ENCODE measurements around the gene SMIM10. TPM values are rescaled to one million over a fixed set of nuclear protein-coding genes. Genes with fewer than 3 reads are reported as not detected.
"Not testable (repeated sequence)": the region's sequence is repeated elsewhere in the genome, so short reads cannot be mapped to it uniquely, and the experiment has no call there.

SMIM10 gene
- polyA plus RNA-seq (ENCODE audit: insufficient read length in 3 of 3): 10 to 100 TPM in 2 of 3 donors, 1 to 10 TPM in 1; 8.5 to 13.0 (median 10.3) TPM
- long read RNA-seq, donor 1, transcript SMIM10-201 (1 exons, 1,536 nt): major isoform, 18 of 18 reads
- long read RNA-seq, donor 1, partial matches to known transcripts: 0 of 18 reads
- long read RNA-seq, donor 1, other reads (novel, unspliced or antisense): 0 of 18 reads
- long read RNA-seq, donor 2, transcript SMIM10-201 (1 exons, 1,536 nt): major isoform, 12 of 12 reads
- long read RNA-seq, donor 2, partial matches to known transcripts: 0 of 12 reads
- long read RNA-seq, donor 2, other reads (novel, unspliced or antisense): 0 of 12 reads
- long read RNA-seq, donor 3, transcript SMIM10-201 (1 exons, 1,536 nt): major isoform, 17 of 17 reads
- long read RNA-seq, donor 3, partial matches to known transcripts: 0 of 17 reads
- long read RNA-seq, donor 3, other reads (novel, unspliced or antisense): 0 of 17 reads
- long read RNA-seq, donor 4, transcript SMIM10-201 (1 exons, 1,536 nt): major isoform, 7 of 7 reads
- long read RNA-seq, donor 4, partial matches to known transcripts: 0 of 7 reads
- long read RNA-seq, donor 4, other reads (novel, unspliced or antisense): 0 of 7 reads
- long read RNA-seq, donor 5, transcript SMIM10-201 (1 exons, 1,536 nt): major isoform, 12 of 12 reads
- long read RNA-seq, donor 5, partial matches to known transcripts: 0 of 12 reads
- long read RNA-seq, donor 5, other reads (novel, unspliced or antisense): 0 of 12 reads
- long read RNA-seq, donor 6, transcript SMIM10-201 (1 exons, 1,536 nt): major isoform, 13 of 13 reads
- long read RNA-seq, donor 6, partial matches to known transcripts: 0 of 13 reads
- long read RNA-seq, donor 6, other reads (novel, unspliced or antisense): 0 of 13 reads
- long read RNA-seq, donor 7, transcript SMIM10-201 (1 exons, 1,536 nt): major isoform, 17 of 17 reads
- long read RNA-seq, donor 7, partial matches to known transcripts: 0 of 17 reads
- long read RNA-seq, donor 7, other reads (novel, unspliced or antisense): 0 of 17 reads
- long read RNA-seq, donor 8, transcript SMIM10-201 (1 exons, 1,536 nt): major isoform, 14 of 14 reads
- long read RNA-seq, donor 8, partial matches to known transcripts: 0 of 14 reads
- long read RNA-seq, donor 8, other reads (novel, unspliced or antisense): 0 of 14 reads
- long read RNA-seq, donor 9, transcript SMIM10-201 (1 exons, 1,536 nt): major isoform, 10 of 10 reads
- long read RNA-seq, donor 9, partial matches to known transcripts: 0 of 10 reads
- long read RNA-seq, donor 9, other reads (novel, unspliced or antisense): 0 of 10 reads
- long read RNA-seq, donor 10, transcript SMIM10-201 (1 exons, 1,536 nt): major isoform, 12 of 12 reads
- long read RNA-seq, donor 10, partial matches to known transcripts: 0 of 12 reads
- long read RNA-seq, donor 10, other reads (novel, unspliced or antisense): 0 of 12 reads
- long read RNA-seq, donor 11, partial matches to known transcripts: 0 of 4 reads
- long read RNA-seq, donor 11, other reads (novel, unspliced or antisense): 0 of 4 reads
- long read RNA-seq, donor 12, transcript SMIM10-201 (1 exons, 1,536 nt): major isoform, 7 of 7 reads
- long read RNA-seq, donor 12, partial matches to known transcripts: 0 of 7 reads
- long read RNA-seq, donor 12, other reads (novel, unspliced or antisense): 0 of 7 reads
- long read RNA-seq, donor 13, transcript SMIM10-201 (1 exons, 1,536 nt): major isoform, 26 of 26 reads
- long read RNA-seq, donor 13, partial matches to known transcripts: 0 of 26 reads
- long read RNA-seq, donor 13, other reads (novel, unspliced or antisense): 0 of 26 reads
- long read RNA-seq, donor 14, transcript SMIM10-201 (1 exons, 1,536 nt): major isoform, 9 of 9 reads
- long read RNA-seq, donor 14, partial matches to known transcripts: 0 of 9 reads
- long read RNA-seq, donor 14, other reads (novel, unspliced or antisense): 0 of 9 reads
- long read RNA-seq, donor 15, transcript SMIM10-201 (1 exons, 1,536 nt): major isoform, 5 of 5 reads
- long read RNA-seq, donor 15, partial matches to known transcripts: 0 of 5 reads
- long read RNA-seq, donor 15, other reads (novel, unspliced or antisense): 0 of 5 reads
- long read RNA-seq, donor 16, transcript SMIM10-201 (1 exons, 1,536 nt): major isoform, 17 of 17 reads
- long read RNA-seq, donor 16, partial matches to known transcripts: 0 of 17 reads
- long read RNA-seq, donor 16, other reads (novel, unspliced or antisense): 0 of 17 reads

GRCh38 chrX:134990801-134991481 lies at the start of gene SMIM10:
SMIM10 (plus strand) TSS chrX:134990991; CDS start chrX:134991096, 105 bp downstream.
- peak in 7 of 11 donors; percentile 17 to 46 (median 32) for DNase-seq (ENCODE audit: extremely low read depth in 1 of 11, low read depth in 9 of 11, low spot score in 4 of 11)

GRCh38 chrX:134946364-134946763 lies 44.4 kb upstream of the SMIM10 start:
- DNase-seq (ENCODE audit: extremely low read depth in 1 of 11, low read depth in 9 of 11, low spot score in 4 of 11): not testable (repeated sequence)

- DNase-seq (ENCODE audit: extremely low read depth in 1 of 11, low read depth in 9 of 11, low spot score in 4 of 11): no peak
Observed at GRCh38 chrX:134948333-134949241, 42.2 kb upstream of the SMIM10 start.

- DNase-seq (ENCODE audit: extremely low read depth in 1 of 11, low read depth in 9 of 11, low spot score in 4 of 11): no peak
Observed at GRCh38 chrX:134949271-134949670, 41.5 kb upstream of the SMIM10 start.

GRCh38 chrX:134957836-134958235 lies 33.0 kb upstream of the SMIM10 start:
- no peak for DNase-seq (ENCODE audit: extremely low read depth in 1 of 11, low read depth in 9 of 11, low spot score in 4 of 11)

GRCh38 chrX:134960366-134960765 lies 30.4 kb upstream of the SMIM10 start:
- DNase-seq (ENCODE audit: extremely low read depth in 1 of 11, low read depth in 9 of 11, low spot score in 4 of 11): not testable (repeated sequence)

- no peak for DNase-seq (ENCODE audit: extremely low read depth in 1 of 11, low read depth in 9 of 11, low spot score in 4 of 11)
Observed at GRCh38 chrX:134963041-134963440, 27.8 kb upstream of the SMIM10 start.

- no peak for DNase-seq (ENCODE audit: extremely low read depth in 1 of 11, low read depth in 9 of 11, low spot score in 4 of 11)
Observed at GRCh38 chrX:134969726-134970125, 21.1 kb upstream of the SMIM10 start.

- no peak for DNase-seq (ENCODE audit: extremely low read depth in 1 of 11, low read depth in 9 of 11, low spot score in 4 of 11)
Observed at GRCh38 chrX:134971926-134972325, 18.9 kb upstream of the SMIM10 start.

- DNase-seq (ENCODE audit: extremely low read depth in 1 of 11, low read depth in 9 of 11, low spot score in 4 of 11): no peak
Observed at GRCh38 chrX:134975516-134975915, 15.3 kb upstream of the SMIM10 start.

- DNase-seq (ENCODE audit: extremely low read depth in 1 of 11, low read depth in 9 of 11, low spot score in 4 of 11): no peak
Observed at GRCh38 chrX:134981910-134982309, 8.9 kb upstream of the SMIM10 start.

GRCh38 chrX:134982748-134983147 lies 8.0 kb upstream of the SMIM10 start:
- no peak for DNase-seq (ENCODE audit: extremely low read depth in 1 of 11, low read depth in 9 of 11, low spot score in 4 of 11)

- DNase-seq (ENCODE audit: extremely low read depth in 1 of 11, low read depth in 9 of 11, low spot score in 4 of 11): no peak
Observed at GRCh38 chrX:134985479-134985878, 5.3 kb upstream of the SMIM10 start.

GRCh38 chrX:134990475-134990800 lies 353 bp upstream of the SMIM10 start:
- DNase-seq (ENCODE audit: extremely low read depth in 1 of 11, low read depth in 9 of 11, low spot score in 4 of 11): no peak

GRCh38 chrX:134997646-134998045 lies 6.9 kb downstream of the SMIM10 start:
- no peak for DNase-seq (ENCODE audit: extremely low read depth in 1 of 11, low read depth in 9 of 11, low spot score in 4 of 11)

- no peak for DNase-seq (ENCODE audit: extremely low read depth in 1 of 11, low read depth in 9 of 11, low spot score in 4 of 11)
Observed at GRCh38 chrX:134998246-134998645, 7.5 kb downstream of the SMIM10 start.
